SK-N-SH (cell line): Measurements from ENCODE around the gene CRYBG3. TPM values are rescaled to one million over a fixed set of nuclear protein-coding genes. Genes with fewer than 3 reads are reported as not detected.
A peak's percentile ranks its signal among the peaks of the same experiment; 100 is the strongest.

Experiments used
- CTCF ChIA-PET: fragments of 300-600, 350-600 bp; formaldehyde crosslinking; extraction: SDS; loops from one replicate; lab custom pipeline; 2021; lab: Yijun Ruan, JAX
- POLR2A ChIA-PET: fragments of 350-600 bp; sonication (Branson Sonifier 250); formaldehyde crosslinking; extraction: SDS; loops from one replicate; lab custom pipeline; 2020; ENCODE audit warnings: antibody characterized with exemption, inconsistent platforms; lab: Yijun Ruan, JAX
- DNase-seq: peaks from one replicate; pipeline ENCODE4 v3.0.0; 2012
- H2AFZ ChIP-seq: fragments of 200-600 bp; sonication (generic); 2 replicates; pipeline ENCODE4 v1.8.1; 2016; ENCODE audit warnings: antibody characterized with exemption, mild to moderate bottlenecking, low read depth
- H3F3A ChIP-seq: fragments of 200-600 bp; sonication (generic); replicated peaks from 2 replicates; pipeline ENCODE3; 2016; ENCODE audit warnings: antibody characterized with exemption, mild to moderate bottlenecking; ENCODE audit not compliant: insufficient read depth
- H3K27ac ChIP-seq, 2 experiments: fragments of 200-500 bp in 1 of 2; fragments of 200-600 bp in 1 of 2; sonication (Bioruptor generic) in 1 of 2; sonication (generic), shearing (Covaris generic) in 1 of 2; 2 replicates each; pipeline versions ENCODE4 v1.5.1 to v1.6.1; 2014 to 2016; ENCODE audit warnings: low read depth in 2 of 2, inconsistent platforms in 1 of 2, low read length in 1 of 2, mild to moderate bottlenecking in 1 of 2, mixed read lengths in 1 of 2
- H3K27me3 ChIP-seq: fragments of 200-600 bp; sonication (generic), shearing (Covaris generic); 2 replicates; pipeline ENCODE4 v1.6.1; 2016; ENCODE audit warnings: mixed run types; ENCODE audit not compliant: insufficient read depth
- H3K36me3 ChIP-seq, 2 experiments: fragments of 200-500 bp in 1 of 2; fragments of 200-600 bp in 1 of 2; sonication (Bioruptor generic) in 1 of 2; sonication (generic) in 1 of 2; replicated peaks in 1 of 2; 2 replicates each; pipeline versions ENCODE3 to v1.5.1; 2014 to 2016; ENCODE audit warnings: low read length in 1 of 2, mild to moderate bottlenecking in 1 of 2; ENCODE audit not compliant: insufficient read depth in 2 of 2, control insufficient read depth in 1 of 2
- H3K4me1 ChIP-seq, 2 experiments: fragments of 200-500 bp in 1 of 2; fragments of 200-600 bp in 1 of 2; sonication (Bioruptor generic) in 1 of 2; sonication (generic), shearing (Covaris generic) in 1 of 2; 2 replicates each; pipeline versions ENCODE4 v1.5.1 to v1.6.1; 2014 to 2016; ENCODE audit warnings: low read depth in 1 of 2, low read length in 1 of 2, mixed run types in 1 of 2; ENCODE audit not compliant: insufficient read depth in 2 of 2, control insufficient read depth in 1 of 2
- H3K4me2 ChIP-seq: fragments of 200-600 bp; sonication (generic), shearing (Covaris generic); 2 replicates; pipeline ENCODE4 v1.6.1; 2017; ENCODE audit warnings: mixed run types
- H3K4me3 ChIP-seq, 2 experiments: fragments of 200-500 bp in 1 of 2; fragments of 200-600 bp in 1 of 2; sonication (Bioruptor generic) in 1 of 2; sonication (generic), shearing (Covaris generic) in 1 of 2; 2 replicates each; pipeline versions ENCODE4 v1.5.1 to v1.8.1; 2014 to 2016; ENCODE audit warnings: low read depth in 2 of 2, inconsistent platforms in 1 of 2, low read length in 1 of 2, mild to moderate bottlenecking in 1 of 2, mixed read lengths in 1 of 2, moderate library complexity in 1 of 2
- H3K79me2 ChIP-seq: fragments of 200-600 bp; sonication (generic); 2 replicates; pipeline ENCODE4 v1.8.1; 2017; ENCODE audit warnings: mild to moderate bottlenecking; ENCODE audit not compliant: insufficient read depth
- H3K9ac ChIP-seq: fragments of 200-600 bp; sonication (generic); 2 replicates; pipeline ENCODE4 v1.6.1; 2017; ENCODE audit warnings: mixed run types
- H3K9me2 ChIP-seq: fragments of 200-600 bp; sonication (generic); 2 replicates; pipeline ENCODE4 v1.6.1; 2017; ENCODE audit warnings: mixed run types
- H3K9me3 ChIP-seq: fragments of 200-600 bp; sonication (generic); 2 replicates; pipeline ENCODE4 v1.6.1; 2017; ENCODE audit warnings: mixed run types, mild to moderate bottlenecking, moderate library complexity
- H4K20me1 ChIP-seq: fragments of 200-600 bp; sonication (generic); 2 replicates; pipeline ENCODE4 v1.6.1; 2017; ENCODE audit warnings: mild to moderate bottlenecking, mixed run types; ENCODE audit not compliant: insufficient read depth
- CTCF ChIP-seq: fragments of 200-600 bp; sonication (generic); IDR thresholded peaks from 2 replicates; pipeline ENCODE4 v1.6.1; 2017; ENCODE audit warnings: antibody characterized with exemption, mild to moderate bottlenecking, moderate library complexity
- ELF1 ChIP-seq: IDR thresholded peaks from 2 replicates; pipeline ENCODE4 v1.4.0; 2012
- EP300 ChIP-seq, 2 experiments: IDR thresholded peaks; 2 replicates each; pipeline versions ENCODE4 v1.4.0 to v1.6.1; 2012; ENCODE audit warnings: borderline replicate concordance in 1 of 2, low read depth in 1 of 2, low read length in 1 of 2
- EZH2phosphoT487 ChIP-seq: fragments of 200-600 bp; sonication (generic); IDR thresholded peaks from 2 replicates; pipeline ENCODE4 v1.6.1; 2017; ENCODE audit warnings: low read depth, mixed run types, mild to moderate bottlenecking, antibody characterized with exemption, moderate library complexity, borderline replicate concordance
- FOXJ3 ChIP-seq: sonication (generic); formaldehyde crosslinking; IDR thresholded peaks from 2 replicates; pipeline ENCODE4 v1.5.1; 2020; ENCODE audit warnings: mild to moderate bottlenecking, missing genetic modification reagents
- FOXM1 ChIP-seq: IDR thresholded peaks from 2 replicates; pipeline ENCODE4 v1.4.0; 2012; ENCODE audit warnings: low read depth, mild to moderate bottlenecking
- GATA2 ChIP-seq: sonication (generic); formaldehyde crosslinking; IDR thresholded peaks from 2 replicates; pipeline ENCODE4 v1.5.0; 2020; ENCODE audit warnings: mild to moderate bottlenecking, missing genetic modification reagents
- JUND ChIP-seq: IDR thresholded peaks from 2 replicates; pipeline ENCODE4 v1.4.0; 2012
- MAX ChIP-seq: IDR thresholded peaks from 2 replicates; pipeline ENCODE4 v1.4.0; 2012; ENCODE audit warnings: low read depth
- MEF2A ChIP-seq: IDR thresholded peaks from 2 replicates; pipeline ENCODE4 v1.4.0; 2012; ENCODE audit warnings: low read depth, borderline replicate concordance
- PBX3 ChIP-seq: IDR thresholded peaks from 2 replicates; pipeline ENCODE4; 2012
- POLR2AphosphoS5 ChIP-seq: IDR thresholded peaks from 2 replicates; pipeline ENCODE4 v1.6.1; 2012; ENCODE audit warnings: low read depth, low read length
- RAD21 ChIP-seq: IDR thresholded peaks from 2 replicates; pipeline ENCODE4 v1.6.1; 2012; ENCODE audit warnings: mild to moderate bottlenecking, low read length
- RFX5 ChIP-seq: IDR thresholded peaks from 2 replicates; pipeline ENCODE4 v1.6.1; 2012; ENCODE audit warnings: mild to moderate bottlenecking, improper control_type of control experiment, low read length
- RXRA ChIP-seq: IDR thresholded peaks from 2 replicates; pipeline ENCODE4 v1.4.0; 2012; ENCODE audit warnings: low read depth, mild to moderate bottlenecking, borderline replicate concordance
- SIN3A ChIP-seq: IDR thresholded peaks from 2 replicates; pipeline ENCODE4 v1.6.1; 2012; ENCODE audit warnings: low read depth, mild to moderate bottlenecking, low read length, moderate library complexity, borderline replicate concordance
- SMC3 ChIP-seq: IDR thresholded peaks from 2 replicates; pipeline ENCODE4 v1.6.1; 2012; ENCODE audit warnings: low read depth, low read length, improper control_type of control experiment
- TCF12 ChIP-seq: IDR thresholded peaks from 2 replicates; pipeline ENCODE4 v1.4.0; 2012
- TEAD4 ChIP-seq: IDR thresholded peaks from 2 replicates; pipeline ENCODE4 v1.4.0; 2012; ENCODE audit warnings: mild to moderate bottlenecking, borderline replicate concordance; ENCODE audit not compliant: insufficient read depth
- WGBS: methylation state at CpG from one replicate; pipeline ENCODE4 v1.1.6; 2017; ENCODE audit warnings: low lambda C conversion rate; 5-methylcytosine and 5-hydroxymethylcytosine counted together
- polyA plus RNA-seq, 3 experiments: library from polyadenylated mRNA; depleted of rRNA; stranded (reverse); fragments of >200 nt; gene quantifications; 2 replicates each; pipeline ENCODE4 v1.2.3, GENCODE V29; 2012
- TF ChIP-seq, protein P1 (sequence below): fragments of 150-350 bp; IDR thresholded peaks from 2 replicates; pipeline ENCODE4 v1.6.1; 2017; ENCODE audit warnings: antibody characterized with exemption, low read length, low read depth, borderline replicate concordance

CRYBG3 gene
- polyA plus RNA-seq, 1 of the 3 experiments (the other 2 are of a cell fraction): 2.4 TPM

- no peaks in the 10 kb centered on the region for H3K9me3 ChIP-seq
- H3K79me2 ChIP-seq: no peaks in the 10 kb centered on the region
- no peaks in the 10 kb centered on the region for H3K27me3 ChIP-seq
- POLR2A ChIA-PET: no interaction called here
- peaks cover 19% of the 10 kb centered on the region for H3F3A ChIP-seq
- H3K36me3 ChIP-seq: no peaks in the 10 kb centered on the region
- DNase-seq: no peak
- H3K4me2 ChIP-seq: no peak overlapping the region
- TF ChIP-seq RAD21: no peak
- TF ChIP-seq FOXM1: no peak
- TF ChIP-seq, protein P1, sequence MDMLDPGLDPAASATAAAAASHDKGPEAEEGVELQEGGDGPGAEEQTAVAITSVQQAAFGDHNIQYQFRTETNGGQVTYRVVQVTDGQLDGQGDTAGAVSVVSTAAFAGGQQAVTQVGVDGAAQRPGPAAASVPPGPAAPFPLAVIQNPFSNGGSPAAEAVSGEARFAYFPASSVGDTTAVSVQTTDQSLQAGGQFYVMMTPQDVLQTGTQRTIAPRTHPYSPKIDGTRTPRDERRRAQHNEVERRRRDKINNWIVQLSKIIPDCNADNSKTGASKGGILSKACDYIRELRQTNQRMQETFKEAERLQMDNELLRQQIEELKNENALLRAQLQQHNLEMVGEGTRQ: no peak
- no peak for TF ChIP-seq ELF1
- no peak for TF ChIP-seq TEAD4
- TF ChIP-seq FOXJ3 (CRISPR knock-in tag): no peak
- no peak for TF ChIP-seq TCF12
- no peak for TF ChIP-seq RFX5
- no peak for TF ChIP-seq RXRA
- TF ChIP-seq EZH2phosphoT487: no peak
- no peak for TF ChIP-seq GATA2 (CRISPR knock-in tag)
- no peak for TF ChIP-seq POLR2AphosphoS5
- TF ChIP-seq MEF2A: no peak
- TF ChIP-seq EP300 (IDR thresholded peaks at IDR 0.05; ENCODE audit: borderline replicate concordance in 1 of 2, low read depth in 1 of 2, low read length in 1 of 2): no peak
- TF ChIP-seq PBX3: no peak
- 0 out of 2 replicates have a peak overlapping the region, but pooled peaks have one; percentile 2 for H2AFZ ChIP-seq
- CTCF ChIA-PET: interaction anchor here (1.3 kb wide), 1 partner anchor 112 kb away, joined by 3 read pairs; no protein-coding TSS in a partner anchor
- 73% methylated on average over 3 of the region's 3 CpGs for WGBS
- no peaks in the 10 kb centered on the region for H4K20me1 ChIP-seq
- no peak overlapping the region; the same call in 1 of the 2 replicates for H3K9ac ChIP-seq
- no peaks in the 10 kb centered on the region for H3K9me2 ChIP-seq
- peaks cover 8 to 16% of the 10 kb centered on the region in 2 experiments; a peak in 2 of 4 replicates for H3K4me1 ChIP-seq
- no peak overlapping the region for H3K4me3 ChIP-seq
- peak overlapping the region in 1 of 2 experiments; percentile 92; a peak in 2 of 4 replicates for H3K27ac ChIP-seq
These were observed 49.4 kb downstream of the CRYBG3 start for GRCh38 chr3:97871186-97871585.

GRCh38 chr3:97871801-97872524, 50.2 kb downstream of the CRYBG3 start:
- peak overlapping the region in 1 of 2 experiments; percentile 13; a peak in 2 of 4 replicates for H3K4me3 ChIP-seq
- POLR2A ChIA-PET: no interaction called here
- TF ChIP-seq TEAD4 (peak; percentile 32; the same call in 1 of the 2 replicates), SMC3 (no peak), MAX (peak; percentile 62), JUND (peak; percentile 54), SIN3A (no peak; the same call in 1 of the 2 replicates), TCF12 (peak; percentile 49), ELF1 (peak; percentile 76), CTCF (no peak), FOXM1 (no peak)

More at GRCh38 chr3:97871801-97872524, 50.2 kb downstream of the CRYBG3 start:
- Histone ChIP-seq H3F3A (peaks cover 19% of the 10 kb centered on the region), H3K4me1 (peaks cover 8 to 16% of the 10 kb centered on the region in 2 experiments; a peak in 2 of 4 replicates), H4K20me1 (no peaks in the 10 kb centered on the region), H3K9me3 (no peaks in the 10 kb centered on the region), H3K9me2 (no peaks in the 10 kb centered on the region), H2AFZ (no peak overlapping the region; the same call in 1 of the 2 replicates), H3K9ac (peak overlapping the region; percentile 45; the same call in 1 of the 2 replicates), H3K36me3 (no peaks in the 10 kb centered on the region), H3K4me2 (peak overlapping the region; percentile 76), H3K27me3 (no peaks in the 10 kb centered on the region), H3K79me2 (no peaks in the 10 kb centered on the region), H3K27ac (peak overlapping the region; percentile 67 to 92)
- 35% methylated on average over 6 of the region's 6 CpGs for WGBS
- CTCF ChIA-PET: interaction anchor here (0.6 to 1.3 kb wide), 4 partner anchors 20 to 153 kb away, joined by 3 to 5 read pairs (median 3); no protein-coding TSS in a partner anchor
- DNase-seq: peak; percentile 19
